Body of pancreas (tissue), 4 donors: ENCODE data around the gene CA4.

ENCODE experiments used
- CTCF ChIP-seq, 7 experiments: fragments of 450-650 bp in 4 of 7; fragments of 200-600 bp in 3 of 7; sonication (generic) in 3 of 7; IDR thresholded peaks; one replicate each; pipeline ENCODE4 v1.5.1; 2016 to 2019; ENCODE audit warnings: antibody characterized with exemption in 7 of 7
- POLR2A ChIP-seq, 3 donors: fragments of 450-650 bp; IDR thresholded peaks; one replicate each; pipeline ENCODE4 v1.6.1; 2016; ENCODE audit warnings: antibody characterized with exemption in 3 of 3, mild to moderate bottlenecking in 2 of 3

DNA sequence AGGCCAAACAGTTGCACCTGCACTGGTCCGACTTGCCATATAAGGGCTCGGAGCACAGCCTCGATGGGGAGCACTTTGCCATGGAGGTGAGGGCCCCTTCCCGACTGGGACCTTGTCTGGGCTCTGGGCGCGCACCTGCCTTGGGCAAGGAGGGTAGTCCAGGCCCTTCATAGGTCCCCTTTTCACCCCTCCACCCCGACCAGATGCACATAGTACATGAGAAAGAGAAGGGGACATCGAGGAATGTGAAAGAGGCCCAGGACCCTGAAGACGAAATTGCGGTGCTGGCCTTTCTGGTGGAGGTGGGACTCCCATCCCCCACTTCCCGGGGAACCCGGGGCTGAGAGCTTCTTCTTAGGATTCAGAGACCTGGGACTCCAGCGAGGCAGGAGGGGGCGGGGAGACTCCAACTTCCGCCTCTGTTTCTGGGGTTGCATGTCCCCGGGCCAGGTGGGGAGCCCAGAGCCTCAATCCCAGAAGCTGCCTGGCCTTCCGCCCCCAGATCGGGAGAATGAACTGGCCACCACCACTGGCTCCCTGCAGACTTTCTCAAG, 7.8 kb downstream of the CA4 start:
- no peak for TF ChIP-seq POLR2A (IDR thresholded peaks at IDR 0.05)
- TF ChIP-seq CTCF (IDR thresholded peaks at IDR 0.05) = no peak
